ENCODE data around the gene NPAS2.
A peak's percentile ranks its signal among the peaks of the same experiment; 100 is the strongest.

NPAS2 gene

DNA sequence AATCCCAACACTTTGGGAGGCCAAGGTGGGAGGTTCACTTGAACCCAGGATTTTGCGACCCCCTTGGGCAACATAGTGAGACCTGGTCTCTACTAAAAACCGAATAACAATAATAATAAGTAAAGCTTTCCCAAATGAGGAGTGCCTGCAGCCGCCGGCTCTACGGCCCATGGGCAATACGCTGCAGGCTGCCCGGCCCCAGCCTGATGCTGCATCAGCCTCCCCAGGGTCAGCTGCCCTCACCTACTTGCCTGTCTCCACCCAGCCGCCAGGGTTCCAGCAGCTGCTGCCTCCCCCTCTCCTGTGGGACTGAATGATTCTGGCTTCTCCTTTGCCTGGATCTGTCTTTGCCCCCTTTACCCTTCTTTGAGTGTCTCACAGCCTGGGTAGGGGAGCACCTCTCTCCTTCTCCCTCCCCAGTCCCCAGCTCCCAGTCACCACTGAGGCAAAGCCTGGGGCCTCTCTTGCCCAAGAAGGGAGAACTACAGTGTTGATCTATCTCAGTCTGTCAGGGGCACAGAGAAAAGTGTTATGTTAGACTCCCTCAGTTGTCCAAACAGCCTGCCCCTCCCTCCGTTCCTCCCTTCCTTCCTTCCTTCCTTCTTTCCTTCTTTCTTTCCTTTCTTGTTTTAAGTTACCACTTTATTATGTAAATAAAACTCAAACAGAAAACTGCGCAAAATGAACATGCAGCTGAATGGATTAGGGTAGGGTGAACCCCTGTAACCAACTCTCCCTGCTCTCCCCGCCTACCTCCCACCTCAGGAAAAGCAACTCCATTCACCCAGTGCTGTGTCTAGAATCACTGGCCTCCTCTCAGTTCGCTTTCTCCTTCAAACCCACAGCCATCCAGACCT lies 38.2 kb upstream of the NPAS2 start:
- no CpG with 5 or more reads among the region's 12 CpGs for WGBS (ENCODE audit: extremely low coverage, insufficient coverage, insufficient read length)
- Histone ChIP-seq H2AK5ac (ENCODE audit: low read length) (no peak overlapping the region), H2BK5ac (ENCODE audit: low read depth, low read length, poor library complexity) (no peak overlapping the region), H4K8ac (ENCODE audit: low read depth, low read length) (no peak overlapping the region), H3K14ac (ENCODE audit: low read length) (no peak overlapping the region), H3K27ac (ENCODE audit: low read depth, low read length) (no peak overlapping the region), H3K79me1 (ENCODE audit: low read length) (no peaks in the 10 kb centered on the region), H3K9ac (ENCODE audit: low read length) (no peak overlapping the region), H3K18ac (ENCODE audit: low read length) (no peak overlapping the region), H3K79me2 (ENCODE audit: control insufficient read depth, insufficient read depth, low read length, poor library complexity) (no peaks in the 10 kb centered on the region), H3K23ac (ENCODE audit: low read length) (no peak overlapping the region), H2BK12ac (ENCODE audit: low read length) (no peak overlapping the region), H3K27me3 (ENCODE audit: insufficient read depth, low read length) (no peaks in the 10 kb centered on the region), H3K4me2 (ENCODE audit: low read length) (no peak overlapping the region), H3K4me3 (ENCODE audit: low read depth, low read length) (no peak overlapping the region), H4K12ac (ENCODE audit: low read depth, low read length) (no peak overlapping the region), H3K9me3 (ENCODE audit: insufficient read depth, low read depth, low read length) (no peaks in the 10 kb centered on the region), H2AFZ (ENCODE audit: insufficient read depth, low read length, poor library complexity) (no peak overlapping the region), H4K91ac (ENCODE audit: low read depth, low read length) (no peak overlapping the region), H2BK120ac (ENCODE audit: insufficient read depth, low read length, poor library complexity) (no peak overlapping the region), H3K4ac (ENCODE audit: low read depth, low read length) (no peak overlapping the region), H3K4me1 (ENCODE audit: control insufficient read depth in 1 of 2, insufficient read depth in 2 of 2, low read length in 2 of 2) (no peaks in the 10 kb centered on the region), H3K36me3 (ENCODE audit: control insufficient read depth in 1 of 2, insufficient read depth in 2 of 2, low read length in 2 of 2) (no peaks in the 10 kb centered on the region)
- no peak for DNase-seq

DNA sequence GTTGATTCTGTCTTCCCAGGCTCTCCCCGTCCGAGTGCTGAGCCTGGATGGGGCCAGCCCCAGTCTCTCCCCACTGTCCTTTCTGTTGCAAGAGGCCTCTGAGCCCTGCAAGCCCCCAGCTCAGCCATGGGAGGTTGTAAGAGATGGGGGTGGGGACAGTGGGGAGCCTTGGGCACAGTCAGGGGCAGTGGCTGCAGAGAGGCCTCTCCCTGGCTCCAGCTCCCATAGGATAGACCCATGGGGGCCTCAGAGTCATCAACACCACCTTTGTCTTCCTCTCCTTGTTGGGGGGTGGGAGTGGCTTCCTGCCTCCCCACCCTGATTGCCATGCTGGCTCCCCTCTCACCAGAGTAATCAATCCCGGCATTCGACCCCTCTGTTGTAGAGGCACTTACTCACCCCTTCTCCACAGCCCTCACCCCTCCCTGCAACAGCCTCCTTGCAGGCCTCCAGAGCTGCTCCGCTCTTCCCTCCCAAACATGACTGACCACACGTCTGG lies 37.5 kb upstream of the NPAS2 start:
- Histone ChIP-seq H3K4me3 (ENCODE audit: low read depth, low read length) (no peak overlapping the region), H3K14ac (ENCODE audit: low read length) (no peak overlapping the region), H3K4me1 (ENCODE audit: control insufficient read depth in 1 of 2, insufficient read depth in 2 of 2, low read length in 2 of 2) (no peaks in the 10 kb centered on the region), H4K12ac (ENCODE audit: low read depth, low read length) (no peak overlapping the region), H3K9me3 (ENCODE audit: insufficient read depth, low read depth, low read length) (no peaks in the 10 kb centered on the region), H2BK120ac (ENCODE audit: insufficient read depth, low read length, poor library complexity) (no peak overlapping the region), H3K23ac (ENCODE audit: low read length) (no peak overlapping the region), H3K79me2 (ENCODE audit: control insufficient read depth, insufficient read depth, low read length, poor library complexity) (no peaks in the 10 kb centered on the region), H3K27ac (ENCODE audit: low read depth, low read length) (no peak overlapping the region), H3K36me3 (ENCODE audit: control insufficient read depth in 1 of 2, insufficient read depth in 2 of 2, low read length in 2 of 2) (no peaks in the 10 kb centered on the region), H2BK12ac (ENCODE audit: low read length) (no peak overlapping the region), H3K9ac (ENCODE audit: low read length) (no peak overlapping the region), H3K18ac (ENCODE audit: low read length) (no peak overlapping the region), H4K91ac (ENCODE audit: low read depth, low read length) (no peak overlapping the region), H2BK5ac (ENCODE audit: low read depth, low read length, poor library complexity) (no peak overlapping the region), H3K79me1 (ENCODE audit: low read length) (no peaks in the 10 kb centered on the region), H2AK5ac (ENCODE audit: low read length) (no peak overlapping the region), H2AFZ (ENCODE audit: insufficient read depth, low read length, poor library complexity) (no peak overlapping the region), H3K4me2 (ENCODE audit: low read length) (no peak overlapping the region), H3K27me3 (ENCODE audit: insufficient read depth, low read length) (no peaks in the 10 kb centered on the region), H3K4ac (ENCODE audit: low read depth, low read length) (no peak overlapping the region), H4K8ac (ENCODE audit: low read depth, low read length) (no peak overlapping the region)
- DNase-seq = no peak
- WGBS (ENCODE audit: extremely low coverage, insufficient coverage, insufficient read length) = no CpG with 5 or more reads among the region's 6 CpGs

DNA sequence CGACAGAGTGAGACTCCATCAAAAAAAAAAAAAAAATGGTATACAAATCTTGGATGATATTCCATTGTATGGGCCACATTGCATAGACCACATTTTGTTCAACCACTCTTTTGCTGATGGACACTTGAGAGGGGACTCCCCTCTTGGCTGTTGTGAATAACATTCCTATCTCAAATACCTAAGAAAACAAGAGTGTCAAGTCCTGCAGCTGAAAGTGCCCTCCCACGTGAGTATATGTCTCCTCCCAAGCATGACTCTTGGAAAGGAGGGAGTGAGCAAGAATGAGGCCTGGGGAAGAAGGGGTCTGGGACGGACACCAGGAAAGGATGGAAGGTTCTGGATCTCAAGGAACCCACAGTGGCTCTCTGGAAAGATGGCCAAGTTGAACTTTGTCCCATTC lies 36.0 kb upstream of the NPAS2 start:
- Histone ChIP-seq H3K4ac (ENCODE audit: low read depth, low read length) (no peak overlapping the region), H3K4me2 (ENCODE audit: low read length) (no peak overlapping the region), H3K14ac (ENCODE audit: low read length) (no peak overlapping the region), H2BK12ac (ENCODE audit: low read length) (no peak overlapping the region), H3K4me1 (ENCODE audit: control insufficient read depth in 1 of 2, insufficient read depth in 2 of 2, low read length in 2 of 2) (no peaks in the 10 kb centered on the region), H2BK120ac (ENCODE audit: insufficient read depth, low read length, poor library complexity) (no peak overlapping the region), H3K4me3 (ENCODE audit: low read depth, low read length) (no peak overlapping the region), H3K9ac (ENCODE audit: low read length) (no peak overlapping the region), H3K18ac (ENCODE audit: low read length) (no peak overlapping the region), H4K8ac (ENCODE audit: low read depth, low read length) (no peak overlapping the region), H4K12ac (ENCODE audit: low read depth, low read length) (no peak overlapping the region), H3K27ac (ENCODE audit: low read depth, low read length) (no peak overlapping the region), H2AK5ac (ENCODE audit: low read length) (no peak overlapping the region), H2BK5ac (ENCODE audit: low read depth, low read length, poor library complexity) (no peak overlapping the region), H3K36me3 (ENCODE audit: control insufficient read depth in 1 of 2, insufficient read depth in 2 of 2, low read length in 2 of 2) (no peaks in the 10 kb centered on the region), H3K27me3 (ENCODE audit: insufficient read depth, low read length) (no peaks in the 10 kb centered on the region), H4K91ac (ENCODE audit: low read depth, low read length) (no peak overlapping the region), H3K79me2 (ENCODE audit: control insufficient read depth, insufficient read depth, low read length, poor library complexity) (no peaks in the 10 kb centered on the region), H3K23ac (ENCODE audit: low read length) (no peak overlapping the region), H3K79me1 (ENCODE audit: low read length) (no peaks in the 10 kb centered on the region), H2AFZ (ENCODE audit: insufficient read depth, low read length, poor library complexity) (no peak overlapping the region), H3K9me3 (ENCODE audit: insufficient read depth, low read depth, low read length) (no peaks in the 10 kb centered on the region)
- peak in 1 of 2 donors; percentile 44 for DNase-seq
- no CpG with 5 or more reads among the region's 3 CpGs for WGBS (ENCODE audit: extremely low coverage, insufficient coverage, insufficient read length)

DNA sequence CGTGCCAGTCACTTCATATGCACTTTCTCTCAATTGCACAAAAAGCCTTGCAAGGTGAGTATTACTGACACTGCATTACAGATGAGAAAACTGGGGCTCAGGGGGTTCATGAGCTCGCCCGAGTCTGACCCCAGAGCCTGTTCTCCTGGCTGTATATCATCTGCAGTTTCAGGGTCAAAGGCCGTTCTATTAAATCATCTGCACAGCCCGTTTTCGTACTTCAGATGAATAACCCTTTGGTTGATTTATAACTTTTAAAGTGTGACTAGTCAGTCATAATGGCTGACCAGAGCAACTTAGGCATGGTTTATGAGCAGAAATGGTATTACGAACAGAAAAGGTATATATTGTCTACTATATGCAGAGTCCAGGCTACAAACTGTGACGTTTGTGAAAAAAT lies 35.3 kb upstream of the NPAS2 start:
- no peak overlapping the region for H2BK12ac ChIP-seq (ENCODE audit: low read length)
- H3K4me1 ChIP-seq (ENCODE audit: control insufficient read depth in 1 of 2, insufficient read depth in 2 of 2, low read length in 2 of 2) = no peaks in the 10 kb centered on the region
- H3K36me3 ChIP-seq (ENCODE audit: control insufficient read depth in 1 of 2, insufficient read depth in 2 of 2, low read length in 2 of 2) = no peaks in the 10 kb centered on the region
- H4K12ac ChIP-seq (ENCODE audit: low read depth, low read length) = no peak overlapping the region
- WGBS (ENCODE audit: extremely low coverage, insufficient coverage, insufficient read length) = no CpG with 5 or more reads among the region's 8 CpGs
- H3K27me3 ChIP-seq (ENCODE audit: insufficient read depth, low read length) = no peaks in the 10 kb centered on the region
- no peaks in the 10 kb centered on the region for H3K79me1 ChIP-seq (ENCODE audit: low read length)
- no peak overlapping the region for H3K9ac ChIP-seq (ENCODE audit: low read length)
- H4K91ac ChIP-seq (ENCODE audit: low read depth, low read length) = no peak overlapping the region
- H3K9me3 ChIP-seq (ENCODE audit: insufficient read depth, low read depth, low read length) = no peaks in the 10 kb centered on the region
- H3K4ac ChIP-seq (ENCODE audit: low read depth, low read length) = no peak overlapping the region
- no peak overlapping the region for H3K4me2 ChIP-seq (ENCODE audit: low read length)
- no peak overlapping the region for H2AK5ac ChIP-seq (ENCODE audit: low read length)
- H2BK5ac ChIP-seq (ENCODE audit: low read depth, low read length, poor library complexity) = no peak overlapping the region
- no peak overlapping the region for H3K27ac ChIP-seq (ENCODE audit: low read depth, low read length)
- no peak overlapping the region for H2AFZ ChIP-seq (ENCODE audit: insufficient read depth, low read length, poor library complexity)
- H4K8ac ChIP-seq (ENCODE audit: low read depth, low read length) = no peak overlapping the region
- H3K14ac ChIP-seq (ENCODE audit: low read length) = no peak overlapping the region
- H3K18ac ChIP-seq (ENCODE audit: low read length) = no peak overlapping the region
- H3K4me3 ChIP-seq (ENCODE audit: low read depth, low read length) = no peak overlapping the region
- no peak overlapping the region for H3K23ac ChIP-seq (ENCODE audit: low read length)
- no peak for DNase-seq
- no peak overlapping the region for H2BK120ac ChIP-seq (ENCODE audit: insufficient read depth, low read length, poor library complexity)
- no peaks in the 10 kb centered on the region for H3K79me2 ChIP-seq (ENCODE audit: control insufficient read depth, insufficient read depth, low read length, poor library complexity)
